ENCODE measurements around the gene RGL2. TPM values are rescaled to one million over a fixed set of nuclear protein-coding genes. Genes with fewer than 3 reads are reported as not detected.

Gene RGL2
- polyA plus RNA-seq, 1 of the 3 experiments (the other 2 are of a cell fraction): 59.4 TPM

DNA sequence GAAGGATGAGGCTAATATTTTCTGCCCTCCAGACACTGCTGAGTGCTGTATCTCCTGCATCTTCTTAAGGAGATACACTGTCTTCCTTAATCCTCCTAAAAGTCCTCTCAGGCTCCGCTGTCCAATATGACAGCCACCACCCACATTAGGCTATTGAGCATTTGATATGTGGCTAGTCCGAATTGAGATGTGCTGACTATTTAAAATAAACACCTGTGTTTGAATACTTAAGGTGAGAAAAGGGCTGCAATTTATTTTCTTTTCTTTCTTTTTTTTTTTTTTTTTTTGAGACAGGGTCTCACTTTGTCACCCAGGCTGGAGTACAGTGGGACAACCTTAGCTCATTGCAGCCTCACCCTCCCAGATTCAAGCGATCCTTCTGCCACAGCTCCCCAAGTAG, 3.1 kb upstream of the RGL2 start:
- no peaks in the 10 kb centered on the region for H3K9me2 ChIP-seq

More for the DNA sequence above, 3.1 kb upstream of the RGL2 start:
- H3F3A ChIP-seq (replicated peaks; ENCODE audit: insufficient read depth): peaks cover 22% of the 10 kb centered on the region
- no peak overlapping the region; a peak in 1 of 4 replicates for H3K4me3 ChIP-seq (ENCODE audit: low read depth in 2 of 2, low read length in 1 of 2)
- 95% methylated on average over 3 of the region's 3 CpGs for WGBS (ENCODE audit: low lambda C conversion rate)
- H3K4me2 ChIP-seq: no peak overlapping the region
- peaks cover 13 to 22% of the 10 kb centered on the region in 2 experiments for H3K36me3 ChIP-seq (replicated peaks in 1 of 2; ENCODE audit: control insufficient read depth in 1 of 2, insufficient read depth in 2 of 2, low read length in 1 of 2)
- no peaks in the 10 kb centered on the region for H3K27me3 ChIP-seq (ENCODE audit: insufficient read depth)
- H3K79me2 ChIP-seq (ENCODE audit: insufficient read depth): peaks cover 74% of the 10 kb centered on the region
- no peak overlapping the region for H3K9ac ChIP-seq
- ChIA-PET CTCF (no interaction called here), POLR2A (interaction anchor here (0.6 to 2.1 kb wide), 2 partner anchors 12 to 24 kb away, joined by 3 to 15 read pairs; partner anchors contain the start of genes B3GALT4 and TAPBP)
- H3K27ac ChIP-seq (ENCODE audit: low read depth in 2 of 2, low read length in 1 of 2): no peak overlapping the region
- H2AFZ ChIP-seq (ENCODE audit: low read depth): no peak overlapping the region
- H3K9me3 ChIP-seq: no peaks in the 10 kb centered on the region
- H4K20me1 ChIP-seq (ENCODE audit: insufficient read depth): peaks cover 14% of the 10 kb centered on the region; the same call in 1 of the 2 replicates
- H3K4me1 ChIP-seq (ENCODE audit: control insufficient read depth in 1 of 2, insufficient read depth in 2 of 2, low read depth in 1 of 2, low read length in 1 of 2): peaks cover 4 to 10% of the 10 kb centered on the region in 2 experiments; a peak in 1 of 4 replicates
- TF ChIP-seq, protein P1, sequence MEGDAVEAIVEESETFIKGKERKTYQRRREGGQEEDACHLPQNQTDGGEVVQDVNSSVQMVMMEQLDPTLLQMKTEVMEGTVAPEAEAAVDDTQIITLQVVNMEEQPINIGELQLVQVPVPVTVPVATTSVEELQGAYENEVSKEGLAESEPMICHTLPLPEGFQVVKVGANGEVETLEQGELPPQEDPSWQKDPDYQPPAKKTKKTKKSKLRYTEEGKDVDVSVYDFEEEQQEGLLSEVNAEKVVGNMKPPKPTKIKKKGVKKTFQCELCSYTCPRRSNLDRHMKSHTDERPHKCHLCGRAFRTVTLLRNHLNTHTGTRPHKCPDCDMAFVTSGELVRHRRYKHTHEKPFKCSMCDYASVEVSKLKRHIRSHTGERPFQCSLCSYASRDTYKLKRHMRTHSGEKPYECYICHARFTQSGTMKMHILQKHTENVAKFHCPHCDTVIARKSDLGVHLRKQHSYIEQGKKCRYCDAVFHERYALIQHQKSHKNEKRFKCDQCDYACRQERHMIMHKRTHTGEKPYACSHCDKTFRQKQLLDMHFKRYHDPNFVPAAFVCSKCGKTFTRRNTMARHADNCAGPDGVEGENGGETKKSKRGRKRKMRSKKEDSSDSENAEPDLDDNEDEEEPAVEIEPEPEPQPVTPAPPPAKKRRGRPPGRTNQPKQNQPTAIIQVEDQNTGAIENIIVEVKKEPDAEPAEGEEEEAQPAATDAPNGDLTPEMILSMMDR (IDR thresholded peaks at IDR 0.05): no peak
- no peak for TF ChIP-seq EZH2phosphoT487 (IDR thresholded peaks at IDR 0.05; ENCODE audit: borderline replicate concordance, low read depth)
- TF ChIP-seq CHD2 (IDR thresholded peaks at IDR 0.05; ENCODE audit: low read length, partially characterized antibody): no peak
- TF ChIP-seq, protein P2, sequence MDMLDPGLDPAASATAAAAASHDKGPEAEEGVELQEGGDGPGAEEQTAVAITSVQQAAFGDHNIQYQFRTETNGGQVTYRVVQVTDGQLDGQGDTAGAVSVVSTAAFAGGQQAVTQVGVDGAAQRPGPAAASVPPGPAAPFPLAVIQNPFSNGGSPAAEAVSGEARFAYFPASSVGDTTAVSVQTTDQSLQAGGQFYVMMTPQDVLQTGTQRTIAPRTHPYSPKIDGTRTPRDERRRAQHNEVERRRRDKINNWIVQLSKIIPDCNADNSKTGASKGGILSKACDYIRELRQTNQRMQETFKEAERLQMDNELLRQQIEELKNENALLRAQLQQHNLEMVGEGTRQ (IDR thresholded peaks at IDR 0.05; ENCODE audit: borderline replicate concordance, low read depth, low read length): no peak
- TF ChIP-seq, protein P3, sequence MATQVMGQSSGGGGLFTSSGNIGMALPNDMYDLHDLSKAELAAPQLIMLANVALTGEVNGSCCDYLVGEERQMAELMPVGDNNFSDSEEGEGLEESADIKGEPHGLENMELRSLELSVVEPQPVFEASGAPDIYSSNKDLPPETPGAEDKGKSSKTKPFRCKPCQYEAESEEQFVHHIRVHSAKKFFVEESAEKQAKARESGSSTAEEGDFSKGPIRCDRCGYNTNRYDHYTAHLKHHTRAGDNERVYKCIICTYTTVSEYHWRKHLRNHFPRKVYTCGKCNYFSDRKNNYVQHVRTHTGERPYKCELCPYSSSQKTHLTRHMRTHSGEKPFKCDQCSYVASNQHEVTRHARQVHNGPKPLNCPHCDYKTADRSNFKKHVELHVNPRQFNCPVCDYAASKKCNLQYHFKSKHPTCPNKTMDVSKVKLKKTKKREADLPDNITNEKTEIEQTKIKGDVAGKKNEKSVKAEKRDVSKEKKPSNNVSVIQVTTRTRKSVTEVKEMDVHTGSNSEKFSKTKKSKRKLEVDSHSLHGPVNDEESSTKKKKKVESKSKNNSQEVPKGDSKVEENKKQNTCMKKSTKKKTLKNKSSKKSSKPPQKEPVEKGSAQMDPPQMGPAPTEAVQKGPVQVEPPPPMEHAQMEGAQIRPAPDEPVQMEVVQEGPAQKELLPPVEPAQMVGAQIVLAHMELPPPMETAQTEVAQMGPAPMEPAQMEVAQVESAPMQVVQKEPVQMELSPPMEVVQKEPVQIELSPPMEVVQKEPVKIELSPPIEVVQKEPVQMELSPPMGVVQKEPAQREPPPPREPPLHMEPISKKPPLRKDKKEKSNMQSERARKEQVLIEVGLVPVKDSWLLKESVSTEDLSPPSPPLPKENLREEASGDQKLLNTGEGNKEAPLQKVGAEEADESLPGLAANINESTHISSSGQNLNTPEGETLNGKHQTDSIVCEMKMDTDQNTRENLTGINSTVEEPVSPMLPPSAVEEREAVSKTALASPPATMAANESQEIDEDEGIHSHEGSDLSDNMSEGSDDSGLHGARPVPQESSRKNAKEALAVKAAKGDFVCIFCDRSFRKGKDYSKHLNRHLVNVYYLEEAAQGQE (IDR thresholded peaks at IDR 0.05; ENCODE audit: low read depth, low read length): no peak
- TF ChIP-seq JUND (IDR thresholded peaks at IDR 0.05): no peak
- TF ChIP-seq, protein P4, sequence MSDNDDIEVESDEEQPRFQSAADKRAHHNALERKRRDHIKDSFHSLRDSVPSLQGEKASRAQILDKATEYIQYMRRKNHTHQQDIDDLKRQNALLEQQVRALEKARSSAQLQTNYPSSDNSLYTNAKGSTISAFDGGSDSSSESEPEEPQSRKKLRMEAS (IDR thresholded peaks at IDR 0.05; ENCODE audit: low read depth): no peak
- TF ChIP-seq FOSL2 (IDR thresholded peaks at IDR 0.05; ENCODE audit: borderline replicate concordance, low read depth): no peak
- no peak for TF ChIP-seq GATA2 (CRISPR knock-in tag; IDR thresholded peaks at IDR 0.05)
- TF ChIP-seq, protein P5, sequence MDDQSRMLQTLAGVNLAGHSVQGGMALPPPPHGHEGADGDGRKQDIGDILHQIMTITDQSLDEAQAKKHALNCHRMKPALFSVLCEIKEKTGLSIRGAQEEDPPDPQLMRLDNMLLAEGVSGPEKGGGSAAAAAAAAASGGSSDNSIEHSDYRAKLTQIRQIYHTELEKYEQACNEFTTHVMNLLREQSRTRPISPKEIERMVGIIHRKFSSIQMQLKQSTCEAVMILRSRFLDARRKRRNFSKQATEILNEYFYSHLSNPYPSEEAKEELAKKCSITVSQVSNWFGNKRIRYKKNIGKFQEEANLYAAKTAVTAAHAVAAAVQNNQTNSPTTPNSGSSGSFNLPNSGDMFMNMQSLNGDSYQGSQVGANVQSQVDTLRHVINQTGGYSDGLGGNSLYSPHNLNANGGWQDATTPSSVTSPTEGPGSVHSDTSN (IDR thresholded peaks at IDR 0.05): no peak
- TF ChIP-seq, protein P6, sequence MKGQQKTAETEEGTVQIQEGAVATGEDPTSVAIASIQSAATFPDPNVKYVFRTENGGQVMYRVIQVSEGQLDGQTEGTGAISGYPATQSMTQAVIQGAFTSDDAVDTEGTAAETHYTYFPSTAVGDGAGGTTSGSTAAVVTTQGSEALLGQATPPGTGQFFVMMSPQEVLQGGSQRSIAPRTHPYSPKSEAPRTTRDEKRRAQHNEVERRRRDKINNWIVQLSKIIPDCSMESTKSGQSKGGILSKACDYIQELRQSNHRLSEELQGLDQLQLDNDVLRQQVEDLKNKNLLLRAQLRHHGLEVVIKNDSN (IDR thresholded peaks at IDR 0.05; ENCODE audit: borderline replicate concordance, low read depth): no peak
- no peak for TF ChIP-seq SIN3A (IDR thresholded peaks at IDR 0.05; ENCODE audit: borderline replicate concordance, low read depth, low read length)
- TF ChIP-seq SMC3 (IDR thresholded peaks at IDR 0.05; ENCODE audit: low read depth, low read length): no peak
- no peak for TF ChIP-seq FOXM1 (IDR thresholded peaks at IDR 0.05; ENCODE audit: low read depth)
- no peak for TF ChIP-seq RXRA (IDR thresholded peaks at IDR 0.05; ENCODE audit: borderline replicate concordance, low read depth)
- DNase-seq: no peak
